ENCODE measurements around the gene PPP1R14C. TPM values are rescaled to one million over a fixed set of nuclear protein-coding genes. Genes with fewer than 3 reads are reported as not detected.

Gene PPP1R14C
- total and polyA plus RNA-seq, 2 of the 13 experiments (the other 11 are each of a cell fraction or from before 2014, with no cell fraction given) = not detected

DNA sequence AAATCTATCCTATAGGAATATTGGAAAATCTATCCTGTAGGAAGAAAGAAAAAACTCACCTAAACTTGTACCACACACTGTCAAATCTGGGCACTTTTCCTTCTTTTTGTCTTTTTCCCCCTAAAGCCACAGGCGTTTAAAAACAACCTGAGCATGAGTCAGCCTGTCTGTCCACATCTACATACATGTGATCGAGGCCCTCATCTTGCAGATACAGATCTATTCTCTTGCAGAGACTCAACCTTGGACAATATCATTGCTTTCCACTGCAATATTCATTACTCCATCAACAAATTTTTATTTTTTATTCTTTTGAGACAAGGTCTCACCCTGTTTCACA is 130.1 kb downstream of the PPP1R14C start:
- BruUV-seq (replicated peaks) = no TSS peak
- Histone ChIP-seq H3K4me2 (ENCODE audit: low read depth, low read length) (no peak overlapping the region), H3K27ac (ENCODE audit: extremely low read length, insufficient read depth, low read length) (no peak overlapping the region), H3K79me2 (ENCODE audit: insufficient read depth, low read length) (no peaks in the 10 kb centered on the region), H3K36me3 (replicated peaks in 1 of 2; ENCODE audit: control insufficient read depth in 1 of 2, insufficient read depth in 2 of 2, low read length in 2 of 2) (no peaks in the 10 kb centered on the region), H3K27me3 (ENCODE audit: control insufficient read depth in 1 of 2, insufficient read depth in 2 of 2, low read length in 2 of 2) (peaks cover 0 to 29% of the 10 kb centered on the region in 2 experiments; a peak in 3 of 5 replicates), H3K4me3 (replicated peaks in 1 of 3; ENCODE audit: insufficient read depth in 1 of 3, low read depth in 2 of 3, low read length in 3 of 3) (no peak overlapping the region), H3K9ac (ENCODE audit: insufficient read depth, low read depth, low read length) (no peak overlapping the region), H3K9me3 (ENCODE audit: low read length) (peaks cover 3% of the 10 kb centered on the region; the same call in 1 of the 2 replicates), H3K4me1 (ENCODE audit: insufficient read depth, low read length) (peaks cover 16% of the 10 kb centered on the region), H2AFZ (ENCODE audit: low read length) (no peak overlapping the region), H4K20me1 (ENCODE audit: insufficient read depth, low read length) (no peaks in the 10 kb centered on the region)
- in situ Hi-C loops (cut with HindIII; ENCODE audit: extremely low pct_ligation_motif_present, low pct_unique_long_range_greater_than_20kb) (no loop called here), intact Hi-C loops (cut with micrococcal nuclease; ENCODE audit: unreplicated experiment) (no loop called here)
- DNase-seq (ENCODE audit: low spot score) (no peak), FAIRE-seq (no peak), ATAC-seq (no peak)
- ChIA-PET POLR2A (no interaction called here), CTCF (ENCODE audit: low intra/inter-chr PET ratio, low total read pairs) (no interaction called here)
- 2% methylated on average over 2 of the region's 2 CpGs for WGBS (ENCODE audit: low lambda C conversion rate)
- TF ChIP-seq, protein P1, sequence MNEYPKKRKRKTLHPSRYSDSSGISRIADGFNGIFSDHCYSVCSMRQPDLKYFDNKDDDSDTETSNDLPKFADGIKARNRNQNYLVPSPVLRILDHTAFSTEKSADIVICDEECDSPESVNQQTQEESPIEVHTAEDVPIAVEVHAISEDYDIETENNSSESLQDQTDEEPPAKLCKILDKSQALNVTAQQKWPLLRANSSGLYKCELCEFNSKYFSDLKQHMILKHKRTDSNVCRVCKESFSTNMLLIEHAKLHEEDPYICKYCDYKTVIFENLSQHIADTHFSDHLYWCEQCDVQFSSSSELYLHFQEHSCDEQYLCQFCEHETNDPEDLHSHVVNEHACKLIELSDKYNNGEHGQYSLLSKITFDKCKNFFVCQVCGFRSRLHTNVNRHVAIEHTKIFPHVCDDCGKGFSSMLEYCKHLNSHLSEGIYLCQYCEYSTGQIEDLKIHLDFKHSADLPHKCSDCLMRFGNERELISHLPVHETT (CRISPR knock-in tag; conservative IDR thresholded peaks at IDR 0.05) = no peak
- TF ChIP-seq ZNF598 (CRISPR knock-in tag; IDR thresholded peaks at IDR 0.05; ENCODE audit: borderline replicate concordance) (no peak), NFKB2 (CRISPR knock-in tag; IDR thresholded peaks at IDR 0.05; ENCODE audit: borderline replicate concordance) (no peak), PAX8 (CRISPR knock-in tag; IDR thresholded peaks at IDR 0.05; ENCODE audit: borderline replicate concordance) (no peak), ZNF30 (CRISPR knock-in tag; IDR thresholded peaks at IDR 0.05) (no peak), SIX1 (CRISPR knock-in tag; IDR thresholded peaks at IDR 0.05; ENCODE audit: borderline replicate concordance) (no peak), ZNF746 (CRISPR knock-in tag; IDR thresholded peaks at IDR 0.05) (no peak), ZNF232 (CRISPR knock-in tag; IDR thresholded peaks at IDR 0.05; ENCODE audit: borderline replicate concordance) (no peak), STAT5B (CRISPR knock-in tag; IDR thresholded peaks at IDR 0.05) (no peak), ZSCAN9 (CRISPR knock-in tag; IDR thresholded peaks at IDR 0.05; ENCODE audit: borderline replicate concordance) (no peak)
- TF ChIP-seq, protein P2, sequence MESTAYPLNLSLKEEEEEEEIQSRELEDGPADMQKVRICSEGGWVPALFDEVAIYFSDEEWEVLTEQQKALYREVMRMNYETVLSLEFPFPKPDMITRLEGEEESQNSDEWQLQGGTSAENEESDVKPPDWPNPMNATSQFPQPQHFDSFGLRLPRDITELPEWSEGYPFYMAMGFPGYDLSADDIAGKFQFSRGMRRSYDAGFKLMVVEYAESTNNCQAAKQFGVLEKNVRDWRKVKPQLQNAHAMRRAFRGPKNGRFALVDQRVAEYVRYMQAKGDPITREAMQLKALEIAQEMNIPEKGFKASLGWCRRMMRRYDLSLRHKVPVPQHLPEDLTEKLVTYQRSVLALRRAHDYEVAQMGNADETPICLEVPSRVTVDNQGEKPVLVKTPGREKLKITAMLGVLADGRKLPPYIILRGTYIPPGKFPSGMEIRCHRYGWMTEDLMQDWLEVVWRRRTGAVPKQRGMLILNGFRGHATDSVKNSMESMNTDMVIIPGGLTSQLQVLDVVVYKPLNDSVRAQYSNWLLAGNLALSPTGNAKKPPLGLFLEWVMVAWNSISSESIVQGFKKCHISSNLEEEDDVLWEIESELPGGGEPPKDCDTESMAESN (CRISPR knock-in tag; conservative IDR thresholded peaks at IDR 0.05) = no peak
- TF ChIP-seq, protein P3, sequence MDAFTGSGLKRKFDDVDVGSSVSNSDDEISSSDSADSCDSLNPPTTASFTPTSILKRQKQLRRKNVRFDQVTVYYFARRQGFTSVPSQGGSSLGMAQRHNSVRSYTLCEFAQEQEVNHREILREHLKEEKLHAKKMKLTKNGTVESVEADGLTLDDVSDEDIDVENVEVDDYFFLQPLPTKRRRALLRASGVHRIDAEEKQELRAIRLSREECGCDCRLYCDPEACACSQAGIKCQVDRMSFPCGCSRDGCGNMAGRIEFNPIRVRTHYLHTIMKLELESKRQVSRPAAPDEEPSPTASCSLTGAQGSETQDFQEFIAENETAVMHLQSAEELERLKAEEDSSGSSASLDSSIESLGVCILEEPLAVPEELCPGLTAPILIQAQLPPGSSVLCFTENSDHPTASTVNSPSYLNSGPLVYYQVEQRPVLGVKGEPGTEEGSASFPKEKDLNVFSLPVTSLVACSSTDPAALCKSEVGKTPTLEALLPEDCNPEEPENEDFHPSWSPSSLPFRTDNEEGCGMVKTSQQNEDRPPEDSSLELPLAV (CRISPR knock-in tag; conservative IDR thresholded peaks at IDR 0.05; ENCODE audit: low read depth) = no peak

Measured in HepG2 (cell line).